Ishikawa (cell line): ENCODE data around the gene EXOC4.

Experiments
- CEBPB ChIP-seq: IDR thresholded peaks from 2 replicates; pipeline ENCODE4 v1.6.1; 2012
- CREB1 ChIP-seq: IDR thresholded peaks from 2 replicates; pipeline ENCODE4 v1.6.1; 2012; ENCODE audit warnings: low read depth
- EGR1 ChIP-seq: IDR thresholded peaks from 2 replicates; pipeline ENCODE4 v1.6.1; 2012
- EP300 ChIP-seq: IDR thresholded peaks from 2 replicates; pipeline ENCODE4 v1.6.1; 2012; ENCODE audit warnings: borderline replicate concordance
- FOXM1 ChIP-seq: IDR thresholded peaks from 2 replicates; pipeline ENCODE4 v1.6.1; 2012; ENCODE audit warnings: low read depth, borderline replicate concordance
- NFIC ChIP-seq: IDR thresholded peaks from 2 replicates; pipeline ENCODE4 v1.6.1; 2012
- TAF1 ChIP-seq: IDR thresholded peaks from 2 replicates; pipeline ENCODE4 v1.6.1; 2012; ENCODE audit warnings: low read depth, mild to moderate bottlenecking
- TCF12 ChIP-seq: IDR thresholded peaks from 2 replicates; pipeline ENCODE4 v1.6.1; 2012; ENCODE audit warnings: low read depth
- TEAD4 ChIP-seq: IDR thresholded peaks from 2 replicates; pipeline ENCODE4 v1.6.1; 2012
- USF1 ChIP-seq: IDR thresholded peaks from 2 replicates; pipeline ENCODE4 v1.6.1; 2012
- YY1 ChIP-seq: IDR thresholded peaks from 2 replicates; pipeline ENCODE4 v1.6.1; 2012; ENCODE audit warnings: low read depth
- ZBTB7A ChIP-seq: IDR thresholded peaks from 2 replicates; pipeline ENCODE4 v1.6.1; 2012; ENCODE audit warnings: low read depth
- TF ChIP-seq, protein P1 (sequence below): IDR thresholded peaks from 2 replicates; pipeline ENCODE4 v1.6.1; 2012
- TF ChIP-seq, protein P2 (sequence below): IDR thresholded peaks from 2 replicates; pipeline ENCODE4 v1.6.1; 2012; ENCODE audit warnings: low read depth, mild to moderate bottlenecking

The EXOC4 gene

DNA sequence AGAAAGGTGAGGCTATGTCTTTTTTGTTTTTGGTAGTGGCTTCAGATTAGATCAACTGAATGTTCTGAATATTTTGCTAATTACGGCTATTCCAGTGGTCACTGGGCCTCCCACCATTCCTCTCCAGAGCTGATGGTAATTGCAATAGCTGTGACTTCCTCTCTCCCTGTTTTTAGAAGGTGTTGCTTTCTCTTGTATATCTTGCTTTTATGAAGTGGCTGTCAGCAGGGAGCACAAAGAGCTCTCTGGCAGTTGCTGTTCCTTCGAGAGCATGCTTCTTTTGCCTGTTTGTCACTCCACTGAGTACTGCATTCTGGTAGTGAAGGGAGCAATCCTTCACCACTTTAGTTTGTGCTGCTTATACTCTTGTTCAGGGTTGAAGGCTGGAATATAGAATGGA lies 133.3 kb downstream of the EXOC4 start:
- TF ChIP-seq, protein P1, sequence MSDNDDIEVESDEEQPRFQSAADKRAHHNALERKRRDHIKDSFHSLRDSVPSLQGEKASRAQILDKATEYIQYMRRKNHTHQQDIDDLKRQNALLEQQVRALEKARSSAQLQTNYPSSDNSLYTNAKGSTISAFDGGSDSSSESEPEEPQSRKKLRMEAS: no peak
- TF ChIP-seq EP300 (no peak), TEAD4 (no peak), CREB1 (no peak), YY1 (no peak), TCF12 (no peak), CEBPB (no peak), ZBTB7A (no peak), USF1 (no peak), FOXM1 (no peak)

- no peak for TF ChIP-seq EGR1
Observed at GRCh38 chr7:133389727-133390126, 136.8 kb downstream of the EXOC4 start.

- TF ChIP-seq, protein P2, sequence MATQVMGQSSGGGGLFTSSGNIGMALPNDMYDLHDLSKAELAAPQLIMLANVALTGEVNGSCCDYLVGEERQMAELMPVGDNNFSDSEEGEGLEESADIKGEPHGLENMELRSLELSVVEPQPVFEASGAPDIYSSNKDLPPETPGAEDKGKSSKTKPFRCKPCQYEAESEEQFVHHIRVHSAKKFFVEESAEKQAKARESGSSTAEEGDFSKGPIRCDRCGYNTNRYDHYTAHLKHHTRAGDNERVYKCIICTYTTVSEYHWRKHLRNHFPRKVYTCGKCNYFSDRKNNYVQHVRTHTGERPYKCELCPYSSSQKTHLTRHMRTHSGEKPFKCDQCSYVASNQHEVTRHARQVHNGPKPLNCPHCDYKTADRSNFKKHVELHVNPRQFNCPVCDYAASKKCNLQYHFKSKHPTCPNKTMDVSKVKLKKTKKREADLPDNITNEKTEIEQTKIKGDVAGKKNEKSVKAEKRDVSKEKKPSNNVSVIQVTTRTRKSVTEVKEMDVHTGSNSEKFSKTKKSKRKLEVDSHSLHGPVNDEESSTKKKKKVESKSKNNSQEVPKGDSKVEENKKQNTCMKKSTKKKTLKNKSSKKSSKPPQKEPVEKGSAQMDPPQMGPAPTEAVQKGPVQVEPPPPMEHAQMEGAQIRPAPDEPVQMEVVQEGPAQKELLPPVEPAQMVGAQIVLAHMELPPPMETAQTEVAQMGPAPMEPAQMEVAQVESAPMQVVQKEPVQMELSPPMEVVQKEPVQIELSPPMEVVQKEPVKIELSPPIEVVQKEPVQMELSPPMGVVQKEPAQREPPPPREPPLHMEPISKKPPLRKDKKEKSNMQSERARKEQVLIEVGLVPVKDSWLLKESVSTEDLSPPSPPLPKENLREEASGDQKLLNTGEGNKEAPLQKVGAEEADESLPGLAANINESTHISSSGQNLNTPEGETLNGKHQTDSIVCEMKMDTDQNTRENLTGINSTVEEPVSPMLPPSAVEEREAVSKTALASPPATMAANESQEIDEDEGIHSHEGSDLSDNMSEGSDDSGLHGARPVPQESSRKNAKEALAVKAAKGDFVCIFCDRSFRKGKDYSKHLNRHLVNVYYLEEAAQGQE: no peak
- no peak for TF ChIP-seq TEAD4
- TF ChIP-seq EP300: no peak
- TF ChIP-seq TCF12: no peak
- TF ChIP-seq EGR1: no peak
- TF ChIP-seq CEBPB: no peak
- no peak for TF ChIP-seq TAF1
- TF ChIP-seq CREB1: no peak
Observed at GRCh38 chr7:133391206-133391605, 138.3 kb downstream of the EXOC4 start.

DNA sequence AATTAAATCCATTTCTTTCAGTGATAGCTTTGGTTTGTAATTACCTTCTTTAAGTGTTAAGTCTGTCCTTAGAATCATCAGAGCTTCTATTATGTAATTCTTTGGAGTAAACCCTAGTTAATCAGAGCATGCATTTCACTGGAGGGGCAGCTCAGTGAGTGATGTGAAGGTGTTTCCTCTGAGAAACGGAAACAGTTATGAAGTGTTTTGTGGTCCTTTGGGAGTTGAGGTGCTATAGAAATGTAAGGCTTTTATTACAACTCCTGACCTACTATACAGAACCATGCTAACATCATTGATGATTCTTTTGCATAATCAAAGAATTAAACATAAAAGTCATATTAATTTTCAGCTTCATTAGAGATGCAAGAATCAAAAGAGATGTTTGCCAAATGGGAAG lies 141.5 kb downstream of the EXOC4 start:
- TF ChIP-seq ZBTB7A (no peak), EGR1 (no peak), FOXM1 (no peak), NFIC (no peak)
- TF ChIP-seq, protein P2: no peak

- TF ChIP-seq, protein P2: no peak
Observed at GRCh38 chr7:133395551-133395950, 142.7 kb downstream of the EXOC4 start.

- TF ChIP-seq USF1 (no peak), TEAD4 (no peak), TAF1 (no peak)
Observed at GRCh38 chr7:133398506-133398905, 145.6 kb downstream of the EXOC4 start.

DNA sequence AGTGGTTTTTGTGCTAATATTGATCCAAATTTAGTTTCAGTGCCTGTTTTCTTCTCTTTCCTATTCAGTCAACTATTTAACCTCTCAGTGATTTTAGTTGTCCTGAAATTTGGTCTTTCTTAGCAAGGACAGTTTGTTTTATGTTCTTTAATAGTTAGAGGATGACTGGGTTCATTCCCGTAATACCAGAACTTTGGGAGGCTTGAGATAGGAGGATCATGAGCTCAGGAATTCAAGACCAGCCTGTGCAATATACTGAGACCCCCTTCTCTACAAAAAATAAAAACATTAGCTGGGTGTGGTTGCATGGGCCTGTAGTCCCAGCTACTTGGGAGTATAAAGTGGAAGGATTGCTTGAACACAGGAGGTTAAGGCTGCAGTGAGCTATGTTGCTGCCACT lies 148.3 kb downstream of the EXOC4 start:
- TF ChIP-seq EP300 (no peak), ZBTB7A (no peak), EGR1 (no peak), TAF1 (no peak), FOXM1 (no peak)
